ENCODE measurements around the gene SUSD2. TPM values are rescaled to one million over a fixed set of nuclear protein-coding genes. Genes with fewer than 3 reads are reported as not detected.
A peak's percentile ranks its signal among the peaks of the same experiment; 100 is the strongest.
"Not testable (repeated sequence)": the region's sequence is repeated elsewhere in the genome, so short reads cannot be mapped to it uniquely, and the experiment has no call there.

SUSD2 gene
- polyA plus RNA-seq, 4 donors: 1.7 to 21.5 (median 10.7) TPM

DNA sequence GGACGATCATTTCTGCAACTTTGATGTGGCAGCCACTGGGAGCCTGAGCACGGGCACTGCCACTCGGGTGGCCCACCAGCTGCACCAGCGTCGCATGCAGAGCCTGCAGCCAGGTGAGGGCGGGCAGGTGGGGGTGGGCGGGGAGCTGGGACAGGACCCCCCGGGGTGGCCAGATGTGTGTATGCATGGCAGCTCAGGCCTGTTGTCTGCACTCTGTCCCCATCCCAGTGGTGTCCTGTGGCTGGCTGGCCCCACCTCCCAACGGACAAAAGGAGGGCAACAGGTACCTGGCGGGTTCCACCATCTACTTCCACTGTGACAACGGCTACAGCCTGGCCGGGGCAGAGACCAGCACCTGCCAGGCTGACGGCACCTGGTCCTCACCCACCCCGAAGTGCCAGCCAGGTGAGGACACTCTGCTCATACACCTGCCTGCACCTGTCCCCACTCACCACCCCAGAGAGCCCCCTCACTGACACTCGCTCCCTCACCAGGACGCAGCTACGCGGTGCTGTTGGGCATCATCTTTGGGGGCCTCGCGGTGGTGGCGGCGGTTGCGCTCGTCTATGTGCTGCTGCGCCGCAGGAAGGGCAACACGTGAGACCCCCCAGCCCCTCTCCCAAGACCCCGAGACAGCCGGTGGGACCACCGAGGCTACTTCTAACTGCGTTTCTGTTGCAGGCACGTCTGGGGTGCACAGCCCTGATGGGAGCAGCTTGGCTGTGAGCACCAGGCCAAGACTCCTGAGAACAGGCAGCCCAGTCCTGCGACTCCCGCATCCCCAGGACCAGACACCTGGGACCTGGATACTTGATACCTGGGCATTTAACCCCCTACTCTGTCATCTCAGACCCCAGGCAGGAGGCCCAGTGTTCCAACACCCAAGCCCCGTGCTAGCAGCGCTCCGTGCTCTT is 6.7 kb downstream of the SUSD2 start:
- DNase-seq (ENCODE audit: low read depth in 4 of 4, low spot score in 3 of 4): no peak

DNA sequence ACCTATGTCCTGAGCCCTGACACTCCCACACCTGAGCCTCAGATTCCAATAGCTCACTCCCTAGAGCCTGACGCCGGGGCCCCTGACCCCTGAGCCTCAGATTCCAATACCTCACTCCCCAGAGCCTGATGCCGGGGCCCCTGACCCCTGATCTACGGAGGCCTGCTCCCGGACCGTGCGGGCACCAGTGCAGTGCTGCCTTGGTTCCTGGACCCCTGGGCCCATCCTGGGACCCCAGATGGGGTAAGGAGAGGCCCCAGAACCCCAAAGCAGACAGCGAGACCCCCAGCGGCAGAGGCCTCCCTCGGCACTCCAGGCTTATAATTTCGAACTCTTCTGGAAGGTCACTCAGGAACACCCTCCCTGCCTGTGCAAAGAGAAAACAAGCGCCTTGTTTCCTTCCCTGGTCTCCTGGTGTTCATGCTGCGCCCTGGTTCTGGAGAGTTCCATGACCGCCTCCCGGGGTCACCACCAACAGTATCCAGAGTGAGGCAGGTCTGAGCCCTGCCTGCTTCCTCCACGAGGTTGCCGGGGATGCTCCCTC is 7.5 kb downstream of the SUSD2 start:
- DNase-seq (ENCODE audit: low read depth in 4 of 4, low spot score in 3 of 4): no peak

DNA sequence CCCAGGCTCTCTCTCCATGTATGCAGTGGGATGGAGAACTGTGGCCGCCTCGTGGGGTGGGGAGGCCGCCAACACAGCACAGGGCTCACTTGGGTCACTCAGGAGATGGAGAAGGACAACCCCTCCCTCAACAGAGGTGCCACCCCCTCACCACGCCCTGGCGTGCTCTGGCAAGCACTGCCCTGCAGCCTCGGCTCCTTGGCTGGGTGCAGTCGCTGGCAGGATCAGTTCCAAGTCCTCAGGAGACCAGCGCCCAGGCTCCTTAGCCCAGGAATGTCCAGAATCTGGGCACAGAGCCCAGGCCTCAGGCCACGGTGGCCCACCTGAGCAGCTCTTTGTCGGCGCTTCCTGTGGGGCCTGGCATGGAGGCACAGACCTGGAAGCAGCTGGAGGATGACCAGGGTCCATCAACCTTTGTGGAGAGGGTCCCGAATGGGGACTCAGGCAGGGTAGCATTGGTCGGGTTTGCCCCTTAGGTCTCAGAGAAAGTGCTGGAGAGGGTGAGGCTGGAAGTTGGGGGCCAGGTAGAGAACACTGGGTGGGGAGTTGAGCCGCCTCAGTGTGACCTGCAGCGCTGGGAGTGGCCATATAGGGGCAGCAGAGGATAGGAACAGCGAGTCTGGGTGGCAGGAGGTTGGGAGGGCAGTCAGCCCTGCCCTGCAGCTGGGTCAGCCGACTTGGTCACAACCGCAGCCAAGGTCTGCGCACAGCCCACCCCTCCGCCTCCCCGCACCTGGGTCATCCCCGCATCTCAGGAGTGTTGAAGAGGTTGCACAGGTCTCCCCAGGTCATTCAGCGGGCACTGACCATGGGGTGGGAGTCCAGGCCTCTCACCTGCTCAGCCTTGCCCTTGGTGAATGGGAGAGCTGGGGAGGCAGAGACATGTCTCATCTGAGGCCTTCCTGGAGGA is 8.2 kb downstream of the SUSD2 start:
- DNase-seq (ENCODE audit: low read depth in 4 of 4, low spot score in 3 of 4): peak in 1 of 4 donors; percentile 33

DNA sequence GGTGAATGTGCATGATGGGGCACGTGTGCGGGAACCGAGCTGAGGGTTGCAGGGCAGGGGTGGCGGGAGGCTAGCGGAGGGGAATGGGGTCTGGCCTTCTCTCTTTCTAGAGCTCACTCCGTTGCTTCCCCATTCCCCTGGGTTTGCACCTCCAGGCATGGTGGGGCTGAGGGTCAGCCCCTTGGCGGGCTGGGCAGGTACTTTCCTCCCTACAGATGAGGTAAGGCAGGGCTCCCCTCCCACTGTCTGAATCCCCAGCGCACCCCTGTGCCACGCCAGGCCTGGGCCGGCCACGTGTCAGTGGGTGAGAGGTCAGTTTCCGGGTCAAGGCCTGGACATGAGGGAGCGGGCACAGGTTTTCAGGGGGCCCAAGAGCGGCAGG is 8.9 kb downstream of the SUSD2 start:
- DNase-seq (ENCODE audit: low read depth in 4 of 4, low spot score in 3 of 4): no peak

DNA sequence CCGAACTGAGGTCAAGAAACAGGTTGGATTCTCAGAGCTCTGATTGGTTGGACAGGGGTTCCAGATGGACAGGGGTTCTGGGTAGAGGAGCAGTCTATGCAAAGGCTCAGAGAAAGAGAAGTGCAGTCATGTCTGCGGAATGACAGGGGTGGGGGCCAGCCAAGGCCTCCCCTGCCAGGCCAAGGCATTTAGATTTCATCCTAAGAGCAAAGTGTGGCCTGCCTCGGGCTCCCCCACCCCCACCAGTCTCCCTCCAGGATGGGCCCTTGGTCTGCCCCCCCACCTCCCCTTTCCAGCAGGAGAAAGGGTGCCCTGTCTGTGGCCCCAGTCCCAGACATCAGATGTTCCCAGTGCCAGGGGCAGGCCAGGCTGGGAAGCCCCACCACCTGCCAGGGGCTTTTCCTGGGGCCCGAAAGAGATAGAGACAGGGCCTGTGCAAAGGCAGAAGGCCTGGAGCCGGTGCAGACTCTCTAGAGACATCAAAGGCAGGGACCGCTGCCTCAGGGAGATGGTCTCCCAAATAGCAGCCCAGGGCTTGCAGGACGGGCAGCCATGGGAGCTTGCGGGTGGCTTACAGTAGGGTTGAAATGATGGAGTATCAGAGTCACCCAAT is 9.4 kb downstream of the SUSD2 start:
- DNase-seq (ENCODE audit: low read depth in 4 of 4, low spot score in 3 of 4): no peak

DNA sequence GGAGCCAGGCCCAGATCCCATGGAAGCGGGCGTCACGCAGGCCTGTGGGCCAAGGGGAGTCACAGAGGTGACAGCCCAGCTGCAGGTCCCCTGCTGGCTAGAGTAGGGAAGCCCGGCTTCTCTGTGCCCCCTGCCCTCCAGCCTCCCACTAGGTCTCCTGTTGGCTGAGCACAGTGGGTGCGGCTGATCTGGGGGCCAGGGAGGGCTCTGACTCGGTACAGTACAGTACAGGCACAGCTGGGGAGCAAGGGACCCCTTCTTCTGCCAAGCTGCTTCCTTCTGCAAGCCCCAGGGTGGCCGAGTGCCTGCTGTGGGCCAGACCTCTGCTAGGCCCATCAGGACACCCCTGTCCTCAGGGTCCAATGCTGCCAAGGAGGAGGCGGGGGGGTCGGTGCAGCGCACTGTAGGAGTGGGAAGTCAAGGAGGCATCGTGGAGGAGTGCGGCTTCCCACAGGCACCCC is 10.1 kb downstream of the SUSD2 start:
- no peak for DNase-seq (ENCODE audit: low read depth in 4 of 4, low spot score in 3 of 4)

DNA sequence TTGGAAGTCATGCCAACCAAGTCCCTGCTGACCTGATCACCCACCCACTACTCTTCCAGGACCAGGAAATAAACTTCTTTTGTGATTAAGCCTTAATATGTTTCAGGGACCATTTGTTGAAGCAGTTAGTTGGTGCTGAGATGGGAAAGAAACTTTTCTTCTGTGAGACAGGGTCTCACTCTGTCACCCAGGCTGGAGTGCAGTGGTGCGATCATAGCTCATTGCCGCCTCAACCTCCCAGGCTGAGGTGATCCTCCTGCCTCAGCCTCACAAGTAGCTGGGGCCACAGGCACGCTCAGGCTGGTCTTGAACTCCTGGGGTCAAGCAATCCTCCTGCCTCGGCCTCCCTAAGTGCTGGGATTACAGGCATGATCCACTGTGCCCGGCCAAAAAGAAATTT is 10.6 kb downstream of the SUSD2 start:
- DNase-seq (ENCODE audit: low read depth in 4 of 4, low spot score in 3 of 4): no peak

DNA sequence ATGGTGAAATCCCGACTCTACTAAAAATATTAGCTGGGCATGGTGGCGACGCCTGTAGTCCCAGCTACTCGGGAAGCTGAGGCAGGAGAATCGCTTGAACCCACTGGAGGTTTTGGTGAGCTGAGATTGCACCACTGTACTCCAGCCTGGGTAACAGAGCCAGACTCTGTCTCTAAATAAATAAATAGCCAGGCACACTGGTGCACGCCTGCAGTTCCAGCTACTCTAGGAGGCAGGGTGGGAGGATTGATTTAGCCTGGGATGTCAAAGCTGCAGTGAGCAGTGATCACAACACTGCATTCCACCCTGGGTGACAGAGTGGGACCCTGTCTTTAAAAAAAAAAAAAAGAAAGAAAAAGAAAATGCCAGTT is 17.4 kb downstream of the SUSD2 start:
- no peak for DNase-seq (ENCODE audit: low read depth in 4 of 4, low spot score in 3 of 4)

DNA sequence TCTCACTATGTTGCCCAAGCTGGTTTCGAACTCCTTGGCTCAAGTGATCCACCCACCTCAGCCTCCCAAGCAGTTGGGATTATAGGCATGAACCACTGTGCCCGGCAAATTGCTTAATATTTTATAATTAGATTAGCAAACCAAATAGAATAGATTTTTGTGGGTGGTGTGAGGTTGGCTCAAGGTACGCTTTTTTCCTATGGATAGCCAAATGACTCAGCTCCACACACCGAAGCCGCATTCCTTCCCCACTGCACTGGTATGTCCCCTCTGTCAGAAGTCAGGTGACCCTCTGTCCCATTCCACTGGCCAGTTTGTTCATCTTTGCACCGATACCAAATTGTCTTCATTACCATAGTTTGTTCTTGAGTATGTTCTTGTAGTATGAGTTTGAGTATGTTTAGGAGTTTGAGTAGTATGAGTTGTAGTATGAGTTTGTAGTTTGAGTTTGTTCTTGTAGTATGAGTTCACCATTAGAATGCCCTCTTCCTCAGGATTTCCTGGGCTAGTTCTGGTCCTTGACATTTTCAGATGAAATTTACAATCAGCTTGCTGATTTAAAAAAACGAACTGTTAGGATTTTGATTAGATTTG is 19.4 kb downstream of the SUSD2 start:
- no peak for DNase-seq (ENCODE audit: low read depth in 4 of 4, low spot score in 3 of 4)

DNA sequence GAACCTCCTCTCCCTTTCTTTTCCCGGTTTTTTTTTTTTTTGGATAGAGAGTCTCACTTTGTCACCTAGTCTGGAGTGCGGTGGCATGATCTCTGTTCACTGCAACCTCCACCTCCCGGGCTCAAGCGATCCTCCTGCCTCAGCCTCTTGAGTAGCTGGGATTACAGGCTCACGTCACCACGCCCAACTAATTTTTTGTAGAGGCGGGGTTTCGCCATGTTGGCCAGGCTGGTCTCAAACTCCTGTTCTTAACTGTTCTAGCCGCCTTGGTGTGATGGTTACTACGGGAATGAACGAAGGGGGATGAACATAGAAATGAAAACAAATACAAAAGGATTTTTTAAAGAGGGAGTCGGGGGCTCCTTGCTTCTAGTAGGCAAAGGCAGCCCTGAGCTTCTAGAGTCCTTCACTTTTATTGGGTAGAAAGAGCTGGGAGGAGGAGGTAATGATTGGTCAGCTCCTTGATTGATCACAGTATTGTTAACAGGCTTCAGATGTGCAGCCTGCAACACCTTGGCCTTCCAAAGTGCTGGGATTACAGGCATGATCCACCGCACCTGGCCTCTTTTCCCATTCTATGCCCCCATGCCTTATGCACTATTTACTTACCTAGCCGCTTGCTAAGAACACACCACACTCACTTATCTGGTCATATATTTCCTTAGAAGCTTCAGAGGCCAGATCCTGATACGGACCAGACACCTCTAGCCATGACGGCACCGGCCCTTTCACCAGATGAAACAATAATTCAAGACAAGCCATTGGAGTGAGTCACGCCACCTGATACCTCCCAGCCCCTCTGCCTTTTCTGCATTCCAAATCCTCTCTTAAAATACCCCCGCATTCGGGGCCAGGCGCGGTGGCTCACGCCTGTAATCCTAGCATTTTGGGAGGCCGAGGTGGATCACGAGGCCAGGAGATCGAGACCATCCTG is 20.7 kb downstream of the SUSD2 start:
- no peak for DNase-seq (ENCODE audit: low read depth in 4 of 4, low spot score in 3 of 4)

DNA sequence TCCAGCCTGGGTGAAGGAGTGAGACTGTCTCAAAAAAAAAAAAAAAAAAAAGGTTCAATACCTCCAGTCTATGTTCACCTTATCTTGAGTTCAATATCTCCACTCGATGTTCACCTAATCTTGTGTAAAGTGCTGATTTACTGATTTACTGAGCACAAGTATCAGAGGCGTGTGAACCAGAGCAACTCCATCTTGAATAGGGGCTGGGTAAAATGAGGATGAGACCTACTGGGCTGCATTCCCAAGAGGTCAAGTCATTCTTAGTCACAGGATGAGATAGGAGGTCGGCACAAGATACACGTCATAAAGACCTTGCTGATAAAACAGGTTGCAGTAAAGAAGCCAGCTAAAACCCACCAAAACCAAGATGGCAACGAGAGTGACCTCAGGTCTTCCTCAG is 22.6 kb downstream of the SUSD2 start:
- DNase-seq (ENCODE audit: low read depth in 4 of 4, low spot score in 3 of 4): not testable (repeated sequence)

DNA sequence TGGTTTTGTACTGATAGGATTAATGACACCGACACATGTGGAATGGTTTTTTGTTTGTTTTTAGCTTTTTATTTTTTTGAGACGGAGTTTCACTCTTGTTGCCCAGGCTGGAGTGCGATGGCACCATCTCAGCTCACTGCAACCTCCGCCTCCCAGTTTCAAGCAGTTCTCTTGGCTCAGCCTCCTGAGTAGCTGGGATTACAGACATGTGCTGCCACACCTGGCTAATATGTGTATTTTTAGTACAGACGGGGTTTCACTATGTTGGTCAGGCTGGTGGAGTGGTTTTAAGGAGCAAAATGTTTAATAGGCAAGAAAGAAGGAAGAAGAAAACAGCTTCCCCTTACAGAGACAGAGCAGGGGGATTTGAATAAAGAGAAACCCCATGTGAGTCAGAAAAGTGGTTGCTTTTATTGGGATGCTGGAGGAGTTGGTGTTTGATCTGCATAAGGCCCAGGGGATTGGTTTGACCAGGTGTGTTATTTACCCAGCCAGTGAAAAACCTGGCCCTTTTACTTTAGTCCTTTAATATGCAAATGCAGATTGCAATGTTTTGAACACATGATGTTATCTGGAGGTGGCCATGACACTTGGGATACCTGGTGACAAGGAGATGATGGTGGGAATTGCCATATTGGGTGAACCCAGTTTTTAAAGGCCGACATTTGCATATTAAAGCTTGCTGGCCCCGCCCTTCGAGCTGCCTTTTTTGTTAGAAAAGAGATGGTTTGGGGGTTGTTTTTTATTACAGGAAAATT is 24.3 kb downstream of the SUSD2 start:
- no peak for DNase-seq (ENCODE audit: low read depth in 4 of 4, low spot score in 3 of 4)

DNA sequence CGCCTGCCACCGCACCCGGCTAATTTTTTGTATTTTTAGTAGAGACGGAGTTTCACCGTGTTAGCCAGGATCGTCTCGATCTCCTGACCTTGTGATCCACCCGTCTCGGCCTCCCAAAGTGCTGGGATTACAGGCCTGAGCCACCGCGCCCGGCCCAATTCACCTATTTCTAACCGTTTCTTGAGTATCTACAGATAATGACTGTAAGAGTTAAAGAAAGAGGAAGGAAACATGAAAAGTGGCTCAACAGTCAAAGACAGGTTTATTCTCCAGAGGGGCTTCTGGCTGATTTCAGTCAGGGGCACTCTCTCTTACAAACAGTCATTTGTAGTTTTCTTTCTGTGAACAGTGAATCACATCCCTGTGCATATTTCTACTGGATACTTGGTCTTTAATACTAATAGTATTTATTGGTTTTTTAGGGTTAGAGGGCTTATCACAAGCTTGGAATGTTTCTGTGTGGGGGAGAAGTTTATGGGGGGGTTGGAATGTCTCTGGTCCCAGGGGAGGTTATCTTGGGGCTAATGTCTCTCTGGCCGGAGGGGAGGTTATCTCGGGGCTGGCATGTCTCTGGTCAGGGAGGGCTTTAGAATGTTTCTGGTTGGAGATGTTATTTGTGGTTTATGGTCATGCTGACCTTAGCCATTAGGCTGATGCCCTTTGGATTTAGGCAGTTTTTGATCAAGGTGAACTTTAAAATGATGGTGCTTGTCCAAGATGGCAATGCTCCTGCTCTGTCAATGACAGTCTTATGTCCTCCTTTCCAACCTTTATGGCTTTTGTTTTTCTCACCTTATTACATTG is 25.4 kb downstream of the SUSD2 start:
- not testable (repeated sequence) for DNase-seq (ENCODE audit: low read depth in 4 of 4, low spot score in 3 of 4)

DNA sequence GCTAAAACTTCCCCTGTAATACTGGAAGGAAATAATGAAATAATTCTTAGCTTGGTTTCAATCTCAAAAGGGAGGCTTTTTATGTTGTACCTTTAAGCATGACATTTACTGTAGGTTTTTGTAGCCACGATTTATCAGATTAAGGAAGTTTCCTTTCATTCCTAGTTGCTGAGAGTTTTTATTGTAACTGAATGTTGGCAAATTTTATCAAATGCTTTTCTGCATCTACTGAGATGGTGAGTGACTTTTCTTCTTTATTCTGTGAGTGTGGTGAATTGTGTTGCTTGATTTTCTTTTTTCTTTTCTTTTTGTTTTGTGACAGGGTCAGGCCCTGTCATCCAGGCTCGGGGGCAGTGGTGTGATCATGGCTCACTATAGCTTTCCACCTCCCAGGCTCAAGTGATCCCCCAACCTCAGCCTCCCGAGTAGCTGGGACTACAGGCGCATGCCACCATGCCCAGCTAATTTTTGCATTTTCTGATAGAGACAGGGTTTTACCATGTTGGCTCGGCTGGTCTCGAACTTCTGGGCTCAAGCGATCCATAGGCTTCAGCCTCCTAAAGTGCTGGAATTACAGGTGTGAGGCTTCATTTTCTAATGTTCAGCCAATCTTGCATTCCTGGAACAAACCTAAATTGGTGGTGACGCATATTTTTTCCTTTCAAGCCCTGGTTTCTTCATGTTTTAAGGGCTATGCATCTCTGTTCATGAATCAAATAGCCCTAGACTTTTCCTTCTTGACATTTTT is 26.2 kb downstream of the SUSD2 start:
- DNase-seq (ENCODE audit: low read depth in 4 of 4, low spot score in 3 of 4): no peak

DNA sequence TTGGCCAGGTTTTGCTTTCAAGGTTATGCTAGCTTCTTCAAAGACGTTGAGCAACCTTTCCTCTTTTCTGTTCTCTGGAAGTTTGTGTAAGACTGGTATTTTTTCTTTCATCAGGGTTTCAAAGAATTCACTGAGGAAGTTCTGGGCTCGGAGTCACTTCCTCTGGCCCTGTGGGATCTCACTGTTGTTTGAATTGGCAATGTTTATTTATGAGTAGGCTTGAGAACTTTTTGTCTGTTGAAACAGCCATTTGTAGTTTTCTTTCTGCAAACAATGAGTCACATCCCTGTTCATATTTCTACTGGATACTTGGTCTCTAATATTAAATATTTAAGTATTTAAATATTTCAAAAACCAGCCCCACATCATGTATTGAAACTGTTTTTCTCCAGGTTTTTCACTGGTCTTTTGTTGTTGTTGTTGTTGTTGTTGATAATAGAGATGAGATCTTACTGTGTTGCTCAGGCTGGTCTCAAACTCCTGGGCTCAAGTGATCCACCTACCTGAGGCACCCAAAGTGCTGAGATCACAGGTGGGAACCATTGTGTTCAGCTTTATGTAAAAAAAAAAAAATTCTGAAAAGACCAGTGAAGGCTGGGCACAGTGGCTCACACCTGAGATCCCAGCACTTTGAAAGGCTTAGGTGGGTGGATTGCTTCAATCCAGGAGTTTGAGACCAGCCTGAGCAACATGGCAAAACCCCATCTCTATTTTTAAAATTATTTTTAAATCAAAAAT is 26.9 kb downstream of the SUSD2 start:
- no peak for DNase-seq (ENCODE audit: low read depth in 4 of 4, low spot score in 3 of 4)

DNA sequence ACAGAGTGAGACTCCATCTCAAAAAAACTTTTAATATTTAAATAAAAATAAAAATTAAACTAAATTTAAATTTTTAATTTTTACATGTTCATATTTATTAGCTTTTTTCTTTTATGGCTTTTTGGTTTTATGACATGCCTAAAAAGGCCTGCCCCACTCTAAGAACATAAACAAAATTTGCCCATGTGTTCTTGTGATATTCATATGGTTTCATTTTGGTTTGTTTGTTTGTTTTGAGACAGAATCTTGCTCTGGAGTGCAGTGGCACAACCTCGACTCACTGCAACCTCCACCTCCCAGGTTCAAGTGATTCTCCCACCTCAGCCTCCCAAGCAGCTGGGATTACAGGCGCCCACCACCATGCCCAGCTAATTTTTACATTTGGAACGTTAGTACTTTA is 27.7 kb downstream of the SUSD2 start:
- no peak for DNase-seq (ENCODE audit: low read depth in 4 of 4, low spot score in 3 of 4)

Data from left renal pelvis (tissue), 4 donors.